Body of pancreas (tissue), 4 donors: ENCODE measurements around the gene SUN1. TPM values are rescaled to one million over a fixed set of nuclear protein-coding genes. Genes with fewer than 3 reads are reported as not detected.

ENCODE experiments used
- ATAC-seq: fragments of 150-250 bp; one replicate; pipeline ENCODE4 v1.9.1; 2016
- DNase-seq, 4 donors: peaks; one replicate each; pipeline ENCODE4 v3.0.0-alpha.2; 2019
- H3K27ac ChIP-seq, 4 donors: fragments of 200-600 bp; sonication (generic); 1 replicate in 3 of 4; 2 replicates in 1 of 4; pipeline versions ENCODE4 v1.5.1 to v1.6.1; 2016 to 2019; ENCODE audit warnings: mild to moderate bottlenecking in 1 of 4, mixed read lengths in 1 of 4, moderate library complexity in 1 of 4
- H3K27me3 ChIP-seq, 2 donors: fragments of 200-600 bp; sonication (generic); one replicate each; pipeline ENCODE4 v1.6.0; 2016; ENCODE audit warnings: mild to moderate bottlenecking in 1 of 2
- H3K36me3 ChIP-seq, 2 donors: fragments of 200-600 bp; sonication (generic); replicated peaks in 1 of 2; 2 replicates each; pipeline ENCODE4 v1.5.1; 2016; ENCODE audit warnings: low read depth in 2 of 2; ENCODE audit not compliant: insufficient read depth in 1 of 2
- H3K4me1 ChIP-seq: fragments of 200-600 bp; sonication (generic); one replicate; pipeline ENCODE4 v1.6.0; 2016
- H3K4me3 ChIP-seq, 2 donors: fragments of 200-600 bp; sonication (generic); 1 replicate in 1 of 2; 2 replicates in 1 of 2; pipeline ENCODE4 v1.5.1; 2016 to 2019
- H3K9me3 ChIP-seq, 3 donors: fragments of 200-600 bp; sonication (generic); 1 replicate in 2 of 3; 2 replicates in 1 of 3; pipeline ENCODE4 v1.5.1; 2016
- CTCF ChIP-seq, 7 experiments: fragments of 450-650 bp in 4 of 7; fragments of 200-600 bp in 3 of 7; sonication (generic) in 3 of 7; IDR thresholded peaks; one replicate each; pipeline ENCODE4 v1.5.1; 2016 to 2019; ENCODE audit warnings: antibody characterized with exemption in 7 of 7
- POLR2A ChIP-seq, 3 donors: fragments of 450-650 bp; IDR thresholded peaks; one replicate each; pipeline ENCODE4 v1.6.1; 2016; ENCODE audit warnings: antibody characterized with exemption in 3 of 3, mild to moderate bottlenecking in 2 of 3
- WGBS, 2 donors: methylation state at CpG; one replicate each; pipeline ENCODE4 v1.1.5; 2017; 5-methylcytosine and 5-hydroxymethylcytosine counted together
- intact Hi-C: fragments of 100-400 bp; cut with DNase I; formaldehyde crosslinking; loops from one replicate; pipeline ENCODE4 v1.15.1; 2023
- total RNA-seq, 2 donors: library from RNA; depleted of rRNA; stranded (reverse); fragments of >200 nt; gene quantifications; one replicate each; pipeline ENCODE4 v1.1.0, GENCODE V29; 2016

Gene SUN1
- total RNA-seq, 2 donors from 2014 or later: 75.8 to 122 TPM

GRCh38 chr7:891291-891690 lies 59.0 kb downstream of the SUN1 start:
- TF ChIP-seq POLR2A (IDR thresholded peaks at IDR 0.05) (no peak), CTCF (IDR thresholded peaks at IDR 0.05) (no peak)
- intact Hi-C loops: no loop called here
- no peaks in the 10 kb centered on the region for H3K27me3 ChIP-seq
- no peak for DNase-seq
- no peaks in the 10 kb centered on the region for H3K9me3 ChIP-seq
- no peak overlapping the region for H3K4me3 ChIP-seq
- no peak overlapping the region for H3K27ac ChIP-seq
- no peak for ATAC-seq
- 94 to 98% methylated on average over 23 to 29 of the region's 29 CpGs for WGBS, 2 donors
- peaks cover 22 to 40% of the 10 kb centered on the region in 2 donors for H3K36me3 ChIP-seq
- peaks cover 4% of the 10 kb centered on the region for H3K4me1 ChIP-seq

GRCh38 chr7:891805-892204 lies 59.5 kb downstream of the SUN1 start:
- WGBS, 2 donors: 96% methylated on average over 18 to 20 of the region's 20 CpGs
- no peak for TF ChIP-seq POLR2A (IDR thresholded peaks at IDR 0.05)
- TF ChIP-seq CTCF (IDR thresholded peaks at IDR 0.05): no peak
- Histone ChIP-seq H3K27me3 (no peaks in the 10 kb centered on the region), H3K36me3 (peaks cover 22 to 40% of the 10 kb centered on the region in 2 donors), H3K4me1 (no peaks in the 10 kb centered on the region), H3K4me3 (no peak overlapping the region), H3K27ac (no peak overlapping the region), H3K9me3 (no peaks in the 10 kb centered on the region)
- DNase-seq (no peak), ATAC-seq (no peak)
- intact Hi-C loops: no loop called here

GRCh38 chr7:892648-893593 lies 60.6 kb downstream of the SUN1 start:
- intact Hi-C loops: no loop called here
- 94% methylated on average over 48 of the region's 48 CpGs for WGBS, 2 donors
- H3K27me3 ChIP-seq: no peaks in the 10 kb centered on the region
- H3K36me3 ChIP-seq: peaks cover 22 to 40% of the 10 kb centered on the region in 2 donors
- no peak for DNase-seq
- no peak for TF ChIP-seq CTCF (IDR thresholded peaks at IDR 0.05)
- TF ChIP-seq POLR2A (IDR thresholded peaks at IDR 0.05): no peak
- no peaks in the 10 kb centered on the region for H3K9me3 ChIP-seq
- H3K27ac ChIP-seq: no peak overlapping the region
- no peak overlapping the region for H3K4me3 ChIP-seq
- no peaks in the 10 kb centered on the region for H3K4me1 ChIP-seq
- ATAC-seq: no peak

GRCh38 chr7:893686-894085 lies 61.4 kb downstream of the SUN1 start:
- Histone ChIP-seq H3K4me3 (no peak overlapping the region), H3K27me3 (no peaks in the 10 kb centered on the region), H3K9me3 (no peaks in the 10 kb centered on the region), H3K36me3 (peaks cover 25 to 40% of the 10 kb centered on the region in 2 donors), H3K27ac (no peak overlapping the region), H3K4me1 (no peaks in the 10 kb centered on the region)
- intact Hi-C loops: no loop called here
- ATAC-seq: no peak
- TF ChIP-seq CTCF (IDR thresholded peaks at IDR 0.05) (no peak), POLR2A (IDR thresholded peaks at IDR 0.05) (no peak)
- no peak for DNase-seq
- WGBS, 2 donors: 92 to 96% methylated on average over 7 to 19 of the region's 19 CpGs
